ENCODE data around the gene EMP1.

The EMP1 gene, protein sequence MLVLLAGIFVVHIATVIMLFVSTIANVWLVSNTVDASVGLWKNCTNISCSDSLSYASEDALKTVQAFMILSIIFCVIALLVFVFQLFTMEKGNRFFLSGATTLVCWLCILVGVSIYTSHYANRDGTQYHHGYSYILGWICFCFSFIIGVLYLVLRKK

DNA sequence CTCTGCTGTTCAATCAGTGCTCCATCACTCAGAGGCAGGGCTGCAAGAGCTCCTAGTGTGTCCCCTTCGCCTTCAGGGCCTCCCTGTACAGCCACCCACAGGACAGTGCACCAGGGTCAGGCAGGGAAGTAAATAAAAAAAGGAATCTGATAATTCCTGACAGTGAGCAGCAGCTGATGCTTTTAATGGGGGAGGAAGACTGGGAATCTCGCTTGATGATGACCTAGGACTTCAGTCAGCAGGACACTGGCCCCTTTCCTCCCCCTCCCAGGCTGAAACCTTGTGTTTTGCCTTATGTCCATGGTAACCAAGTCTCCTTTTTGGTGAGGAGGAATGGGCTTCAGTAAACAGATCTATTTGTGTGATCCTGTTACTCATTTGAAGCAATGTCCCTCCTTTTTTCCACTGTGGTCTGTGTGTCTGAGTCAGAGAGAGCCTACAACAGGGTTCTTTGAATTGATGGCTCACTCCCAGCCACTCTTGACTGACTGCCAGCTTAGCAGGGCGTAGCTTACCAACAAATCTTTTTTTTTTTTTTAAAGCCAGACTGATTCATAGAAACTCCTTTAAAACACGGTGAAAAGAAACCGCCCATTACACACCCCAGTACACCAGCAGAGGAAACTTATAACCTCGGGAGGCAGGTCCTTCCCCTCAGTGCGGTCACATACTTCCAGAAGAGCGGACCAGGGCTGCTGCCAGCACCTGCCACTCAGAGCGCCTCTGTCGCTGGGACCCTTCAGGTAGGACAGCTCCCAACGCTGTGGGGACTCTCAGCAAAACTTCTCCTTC lies at the start of gene EMP1:
EMP1 (plus strand) TSS at position 597 of the 792 bp plus-strand sequence. CDS start 14,785 bp downstream, outside the sequence.
- TF ChIP-seq EP300 (IDR thresholded peaks at IDR 0.05; ENCODE audit: borderline replicate concordance) (peak; percentile 96), NFIC (IDR thresholded peaks at IDR 0.05) (peak; percentile 99), YY1 (IDR thresholded peaks at IDR 0.05; ENCODE audit: low read depth) (peak; percentile 11; the same call in 1 of the 2 replicates), TCF12 (IDR thresholded peaks at IDR 0.05; ENCODE audit: low read depth) (peak; percentile 93), CREB1 (IDR thresholded peaks at IDR 0.05; ENCODE audit: low read depth) (no peak), EGR1 (IDR thresholded peaks at IDR 0.05) (no peak), TEAD4 (IDR thresholded peaks at IDR 0.05) (peak; percentile 74), TAF1 (IDR thresholded peaks at IDR 0.05; ENCODE audit: low read depth) (peak; percentile 80), RAD21 (IDR thresholded peaks at IDR 0.05; ENCODE audit: low read depth) (peak; percentile 25; the same call in 1 of the 2 replicates), CEBPB (IDR thresholded peaks at IDR 0.05) (no peak), ZBTB7A (IDR thresholded peaks at IDR 0.05; ENCODE audit: low read depth) (peak; percentile 79), FOXM1 (IDR thresholded peaks at IDR 0.05; ENCODE audit: borderline replicate concordance, low read depth) (peak; percentile 91)
- TF ChIP-seq, protein P1, sequence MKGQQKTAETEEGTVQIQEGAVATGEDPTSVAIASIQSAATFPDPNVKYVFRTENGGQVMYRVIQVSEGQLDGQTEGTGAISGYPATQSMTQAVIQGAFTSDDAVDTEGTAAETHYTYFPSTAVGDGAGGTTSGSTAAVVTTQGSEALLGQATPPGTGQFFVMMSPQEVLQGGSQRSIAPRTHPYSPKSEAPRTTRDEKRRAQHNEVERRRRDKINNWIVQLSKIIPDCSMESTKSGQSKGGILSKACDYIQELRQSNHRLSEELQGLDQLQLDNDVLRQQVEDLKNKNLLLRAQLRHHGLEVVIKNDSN (IDR thresholded peaks at IDR 0.05) = no peak
- TF ChIP-seq, protein P2, sequence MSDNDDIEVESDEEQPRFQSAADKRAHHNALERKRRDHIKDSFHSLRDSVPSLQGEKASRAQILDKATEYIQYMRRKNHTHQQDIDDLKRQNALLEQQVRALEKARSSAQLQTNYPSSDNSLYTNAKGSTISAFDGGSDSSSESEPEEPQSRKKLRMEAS (IDR thresholded peaks at IDR 0.05) = peak; percentile 61; the same call in 1 of the 2 replicates
- TF ChIP-seq, protein P3, sequence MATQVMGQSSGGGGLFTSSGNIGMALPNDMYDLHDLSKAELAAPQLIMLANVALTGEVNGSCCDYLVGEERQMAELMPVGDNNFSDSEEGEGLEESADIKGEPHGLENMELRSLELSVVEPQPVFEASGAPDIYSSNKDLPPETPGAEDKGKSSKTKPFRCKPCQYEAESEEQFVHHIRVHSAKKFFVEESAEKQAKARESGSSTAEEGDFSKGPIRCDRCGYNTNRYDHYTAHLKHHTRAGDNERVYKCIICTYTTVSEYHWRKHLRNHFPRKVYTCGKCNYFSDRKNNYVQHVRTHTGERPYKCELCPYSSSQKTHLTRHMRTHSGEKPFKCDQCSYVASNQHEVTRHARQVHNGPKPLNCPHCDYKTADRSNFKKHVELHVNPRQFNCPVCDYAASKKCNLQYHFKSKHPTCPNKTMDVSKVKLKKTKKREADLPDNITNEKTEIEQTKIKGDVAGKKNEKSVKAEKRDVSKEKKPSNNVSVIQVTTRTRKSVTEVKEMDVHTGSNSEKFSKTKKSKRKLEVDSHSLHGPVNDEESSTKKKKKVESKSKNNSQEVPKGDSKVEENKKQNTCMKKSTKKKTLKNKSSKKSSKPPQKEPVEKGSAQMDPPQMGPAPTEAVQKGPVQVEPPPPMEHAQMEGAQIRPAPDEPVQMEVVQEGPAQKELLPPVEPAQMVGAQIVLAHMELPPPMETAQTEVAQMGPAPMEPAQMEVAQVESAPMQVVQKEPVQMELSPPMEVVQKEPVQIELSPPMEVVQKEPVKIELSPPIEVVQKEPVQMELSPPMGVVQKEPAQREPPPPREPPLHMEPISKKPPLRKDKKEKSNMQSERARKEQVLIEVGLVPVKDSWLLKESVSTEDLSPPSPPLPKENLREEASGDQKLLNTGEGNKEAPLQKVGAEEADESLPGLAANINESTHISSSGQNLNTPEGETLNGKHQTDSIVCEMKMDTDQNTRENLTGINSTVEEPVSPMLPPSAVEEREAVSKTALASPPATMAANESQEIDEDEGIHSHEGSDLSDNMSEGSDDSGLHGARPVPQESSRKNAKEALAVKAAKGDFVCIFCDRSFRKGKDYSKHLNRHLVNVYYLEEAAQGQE (IDR thresholded peaks at IDR 0.05; ENCODE audit: low read depth) = peak; percentile 63

DNA sequence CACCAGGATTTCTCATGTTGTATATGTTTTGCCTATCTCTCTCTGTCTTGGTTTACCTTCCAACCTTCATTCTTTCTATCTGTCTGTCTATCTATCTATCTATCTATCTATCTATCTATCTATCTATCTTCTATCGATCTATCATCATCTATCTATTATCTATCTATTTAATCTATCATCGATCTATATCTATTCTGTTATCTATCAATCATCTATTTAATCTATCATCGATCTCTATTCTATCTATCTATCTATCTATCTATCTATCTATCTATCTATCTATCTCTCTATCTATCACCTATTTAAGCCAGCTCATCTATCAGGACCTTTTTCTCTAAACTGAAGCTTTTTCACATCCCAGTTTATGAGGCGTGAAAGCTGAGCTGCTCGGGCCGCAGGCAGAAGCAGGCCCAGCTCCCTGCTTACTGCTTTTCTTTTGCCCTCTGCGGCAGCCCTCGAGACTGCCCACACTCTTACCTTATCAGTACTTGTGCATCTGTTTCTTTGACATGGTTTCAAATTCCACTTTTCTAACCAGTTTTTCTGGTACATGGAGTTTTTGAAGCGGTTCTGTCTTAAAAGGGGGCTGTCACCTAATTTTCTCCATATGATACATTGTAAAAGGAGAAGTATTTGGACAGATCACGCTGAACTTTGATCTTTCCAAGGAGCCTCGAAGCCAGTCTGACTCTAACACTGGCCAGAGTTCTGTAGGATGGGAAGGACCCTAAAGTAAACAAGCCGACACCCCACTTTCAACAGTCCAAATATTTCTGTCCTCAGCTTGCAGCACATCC lies 48.6 kb upstream of the EMP1 start:
- no peak for TF ChIP-seq ZBTB7A (IDR thresholded peaks at IDR 0.05; ENCODE audit: low read depth)
- TF ChIP-seq EGR1 (IDR thresholded peaks at IDR 0.05) = no peak
- TF ChIP-seq, protein P1 (IDR thresholded peaks at IDR 0.05) = no peak
- TF ChIP-seq CEBPB (IDR thresholded peaks at IDR 0.05) = no peak
- TF ChIP-seq, protein P2 (IDR thresholded peaks at IDR 0.05) = peak; percentile 17; the same call in 1 of the 2 replicates
- no peak for TF ChIP-seq TAF1 (IDR thresholded peaks at IDR 0.05; ENCODE audit: low read depth)
- TF ChIP-seq EP300 (IDR thresholded peaks at IDR 0.05; ENCODE audit: borderline replicate concordance) = no peak
- TF ChIP-seq YY1 (IDR thresholded peaks at IDR 0.05; ENCODE audit: low read depth) = no peak
- TF ChIP-seq, protein P3 (IDR thresholded peaks at IDR 0.05; ENCODE audit: low read depth) = 0 out of 2 replicates have a peak, but pooled peaks have one; percentile 13
- no peak for TF ChIP-seq NFIC (IDR thresholded peaks at IDR 0.05)
- peak; percentile 20; the same call in 1 of the 2 replicates for TF ChIP-seq TEAD4 (IDR thresholded peaks at IDR 0.05)
- TF ChIP-seq FOXM1 (IDR thresholded peaks at IDR 0.05; ENCODE audit: borderline replicate concordance, low read depth) = no peak
- TF ChIP-seq TCF12 (IDR thresholded peaks at IDR 0.05; ENCODE audit: low read depth) = no peak
- no peak for TF ChIP-seq RAD21 (IDR thresholded peaks at IDR 0.05; ENCODE audit: low read depth)
- no peak for TF ChIP-seq CREB1 (IDR thresholded peaks at IDR 0.05; ENCODE audit: low read depth)

DNA sequence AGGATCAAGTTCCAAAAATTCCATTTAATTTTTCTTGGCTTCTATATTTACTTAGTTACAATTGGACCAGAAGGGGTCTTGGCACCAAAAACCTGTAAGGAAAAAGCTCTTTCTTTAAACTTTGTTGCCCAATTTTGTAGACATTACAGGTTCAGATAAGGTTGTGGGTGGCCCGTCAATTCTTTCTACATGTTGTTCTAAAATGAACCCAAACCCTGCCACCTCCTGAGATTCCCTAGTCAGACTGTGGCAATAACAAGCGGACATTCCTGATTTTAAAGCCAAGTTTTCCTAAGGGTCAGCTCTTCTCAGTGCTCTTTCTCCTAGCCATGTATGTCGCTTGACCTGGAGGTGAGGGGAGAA lies 48.1 kb upstream of the EMP1 start:
- TF ChIP-seq RAD21 (IDR thresholded peaks at IDR 0.05; ENCODE audit: low read depth) (no peak), YY1 (IDR thresholded peaks at IDR 0.05; ENCODE audit: low read depth) (no peak), CREB1 (IDR thresholded peaks at IDR 0.05; ENCODE audit: low read depth) (no peak), TCF12 (IDR thresholded peaks at IDR 0.05; ENCODE audit: low read depth) (no peak), ZBTB7A (IDR thresholded peaks at IDR 0.05; ENCODE audit: low read depth) (no peak), NFIC (IDR thresholded peaks at IDR 0.05) (no peak)
- TF ChIP-seq, protein P3 (IDR thresholded peaks at IDR 0.05; ENCODE audit: low read depth) = no peak
- TF ChIP-seq, protein P1 (IDR thresholded peaks at IDR 0.05) = no peak

Measured in Ishikawa (cell line).